Measurements from ENCODE around the gene FGF1.

GRCh38 chr5:142636698-142637324 is 49.1 kb downstream of the FGF1 start:
- TF ChIP-seq CTCF (IDR thresholded peaks at IDR 0.05; ENCODE audit: extremely low read depth in 1 of 2, insufficient read depth in 1 of 2, low read depth in 1 of 2, low read length in 2 of 2) (no peak), EZH2 (IDR thresholded peaks at IDR 0.05; ENCODE audit: borderline replicate concordance, low read depth, low read length, severe bottlenecking) (no peak), POLR2AphosphoS5 (IDR thresholded peaks at IDR 0.05; ENCODE audit: insufficient read depth, low read depth, low read length) (no peak), POLR2A (IDR thresholded peaks at IDR 0.05; ENCODE audit: low read depth, low read length) (no peak), MYC (IDR thresholded peaks at IDR 0.05; ENCODE audit: low read depth, low read length) (no peak), FOS (IDR thresholded peaks at IDR 0.05; ENCODE audit: borderline replicate concordance, insufficient read depth, low read length) (no peak)
- TF ChIP-seq, protein P1, sequence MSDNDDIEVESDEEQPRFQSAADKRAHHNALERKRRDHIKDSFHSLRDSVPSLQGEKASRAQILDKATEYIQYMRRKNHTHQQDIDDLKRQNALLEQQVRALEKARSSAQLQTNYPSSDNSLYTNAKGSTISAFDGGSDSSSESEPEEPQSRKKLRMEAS (IDR thresholded peaks at IDR 0.05; ENCODE audit: insufficient read depth, insufficient read length) = no peak

Data from endothelial cell of umbilical vein (primary cell).